Measurements from ENCODE around the gene TMEM259.

TMEM259 gene

DNA sequence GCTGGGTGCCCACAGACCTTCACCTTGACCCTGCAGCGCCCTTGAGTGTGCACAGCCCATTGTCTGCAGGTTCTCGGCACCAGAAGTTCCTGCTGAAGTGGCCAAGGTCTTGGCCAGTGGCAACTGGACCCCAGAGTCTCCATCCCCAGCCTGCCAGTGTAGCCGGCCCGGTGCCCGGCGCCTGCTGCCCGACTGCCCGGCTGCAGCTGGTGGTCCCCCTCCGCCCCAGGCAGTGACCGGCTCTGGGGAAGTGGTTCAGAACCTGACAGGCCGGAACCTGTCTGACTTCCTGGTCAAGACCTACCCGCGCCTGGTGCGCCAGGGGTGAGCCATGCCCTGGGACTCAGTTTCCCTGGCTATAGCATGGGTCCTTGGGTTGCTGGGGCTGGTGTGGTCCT is 34.1 kb upstream of the TMEM259 start:
- DNase-seq = no peak

DNA sequence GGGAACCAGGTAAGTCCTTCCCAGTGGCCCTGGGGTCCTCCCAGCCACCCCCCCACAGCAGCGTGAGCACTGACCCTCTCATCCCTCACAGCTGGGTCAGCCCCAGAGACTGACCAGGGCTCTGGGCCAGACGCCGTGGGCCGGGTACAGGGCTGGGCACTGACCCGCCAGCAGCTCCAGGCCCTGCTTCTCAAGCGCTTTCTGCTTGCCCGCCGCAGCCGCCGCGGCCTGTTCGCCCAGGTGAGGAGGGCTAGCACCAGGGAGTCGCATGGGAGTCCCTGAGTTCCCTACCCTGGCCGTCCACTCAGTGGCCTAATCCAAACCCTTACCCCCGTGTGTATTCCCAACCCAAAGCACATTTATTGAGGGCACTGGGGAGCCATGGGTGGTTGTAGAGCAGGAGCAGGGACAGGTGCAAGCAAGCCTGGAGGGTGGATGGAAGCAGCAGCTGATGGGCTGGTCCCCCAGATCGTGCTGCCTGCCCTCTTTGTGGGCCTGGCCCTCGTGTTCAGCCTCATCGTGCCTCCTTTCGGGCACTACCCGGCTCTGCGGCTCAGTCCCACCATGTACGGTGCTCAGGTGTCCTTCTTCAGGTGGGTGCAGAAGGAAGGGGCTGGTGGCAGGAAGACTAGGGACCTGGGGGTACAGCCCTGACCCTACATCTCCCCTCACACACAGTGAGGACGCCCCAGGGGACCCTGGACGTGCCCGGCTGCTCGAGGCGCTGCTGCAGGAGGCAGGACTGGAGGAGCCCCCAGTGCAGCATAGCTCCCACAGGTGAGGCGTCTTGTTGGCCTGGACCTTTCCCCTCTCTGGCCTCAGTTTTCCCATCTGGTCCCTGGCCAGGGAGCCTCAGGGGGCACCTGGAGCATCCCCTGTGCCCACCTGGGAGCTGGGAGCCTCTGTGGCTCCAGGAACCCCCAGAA is 33.4 kb upstream of the TMEM259 start:
- DNase-seq = no peak

- DNase-seq = no peak
Observed at GRCh38 chr19:1053176-1054101, 32.5 kb upstream of the TMEM259 start.

DNA sequence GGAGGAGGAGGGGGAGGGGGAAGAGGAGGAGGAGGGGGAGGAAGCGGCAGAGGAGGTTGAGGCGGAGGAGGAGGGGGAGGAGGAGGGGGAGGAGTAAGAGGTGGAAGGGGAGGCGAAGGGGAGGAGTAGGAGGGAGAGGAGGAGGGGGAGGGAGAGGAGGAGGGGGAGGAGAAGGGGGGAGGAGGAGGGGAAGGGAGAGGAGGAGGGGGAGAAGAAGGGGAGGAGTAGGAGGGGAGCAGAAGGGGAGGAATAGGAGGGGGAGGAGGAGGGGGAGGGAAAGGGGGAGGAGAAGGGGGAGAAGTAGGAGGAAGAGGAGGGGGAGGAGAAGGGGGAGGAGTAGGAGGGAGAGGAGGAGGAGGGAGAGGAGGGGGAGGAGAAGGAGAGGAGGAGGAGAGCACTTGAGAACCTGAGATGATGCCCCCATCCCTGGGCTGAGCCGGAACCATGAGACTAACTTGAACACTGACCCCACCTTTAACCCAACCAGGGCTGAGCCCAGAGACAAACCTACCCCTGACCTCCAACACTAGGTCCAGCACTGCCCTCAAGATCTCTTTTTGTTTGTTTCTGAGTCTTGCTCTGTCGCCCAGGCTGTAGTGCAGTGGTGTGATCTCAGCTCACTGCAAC is 31.5 kb upstream of the TMEM259 start:
- DNase-seq = no peak

GRCh38 chr19:1051791-1052190 is 30.9 kb upstream of the TMEM259 start:
- no peak for DNase-seq

DNA sequence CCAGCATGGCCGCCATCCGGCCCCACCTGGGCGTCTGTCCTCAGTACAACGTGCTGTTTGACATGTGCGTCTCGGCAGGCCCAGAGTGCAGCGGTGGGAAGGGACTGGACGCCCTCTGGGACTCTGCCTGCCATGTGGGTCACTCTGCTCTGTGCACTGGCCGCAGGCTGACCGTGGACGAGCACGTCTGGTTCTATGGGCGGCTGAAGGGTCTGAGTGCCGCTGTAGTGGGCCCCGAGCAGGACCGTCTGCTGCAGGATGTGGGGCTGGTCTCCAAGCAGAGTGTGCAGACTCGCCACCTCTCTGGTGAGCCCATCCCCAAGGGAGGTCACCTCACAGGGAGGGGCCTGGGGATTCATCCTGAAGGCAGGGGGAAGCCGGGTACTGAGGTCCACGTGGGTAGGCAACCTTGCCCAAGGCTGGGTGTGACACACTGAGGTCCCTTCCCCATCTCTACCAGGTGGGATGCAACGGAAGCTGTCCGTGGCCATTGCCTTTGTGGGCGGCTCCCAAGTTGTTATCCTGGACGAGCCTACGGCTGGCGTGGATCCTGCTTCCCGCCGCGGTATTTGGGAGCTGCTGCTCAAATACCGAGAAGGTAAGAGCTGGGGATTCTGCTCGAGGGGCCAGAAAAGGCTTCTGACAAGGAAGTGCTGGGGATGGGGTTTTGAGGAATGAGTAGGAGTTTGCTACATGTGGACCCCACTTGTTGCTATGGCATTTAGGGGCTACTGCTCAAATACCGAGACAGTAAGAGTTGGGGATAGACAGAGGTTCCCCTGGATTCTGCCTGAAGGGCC is 30.3 kb upstream of the TMEM259 start:
- no peak for DNase-seq

GRCh38 chr19:1049800-1050199 is 28.9 kb upstream of the TMEM259 start:
- DNase-seq = no peak

GRCh38 chr19:1049106-1049505 is 28.2 kb upstream of the TMEM259 start:
- DNase-seq = no peak

DNA sequence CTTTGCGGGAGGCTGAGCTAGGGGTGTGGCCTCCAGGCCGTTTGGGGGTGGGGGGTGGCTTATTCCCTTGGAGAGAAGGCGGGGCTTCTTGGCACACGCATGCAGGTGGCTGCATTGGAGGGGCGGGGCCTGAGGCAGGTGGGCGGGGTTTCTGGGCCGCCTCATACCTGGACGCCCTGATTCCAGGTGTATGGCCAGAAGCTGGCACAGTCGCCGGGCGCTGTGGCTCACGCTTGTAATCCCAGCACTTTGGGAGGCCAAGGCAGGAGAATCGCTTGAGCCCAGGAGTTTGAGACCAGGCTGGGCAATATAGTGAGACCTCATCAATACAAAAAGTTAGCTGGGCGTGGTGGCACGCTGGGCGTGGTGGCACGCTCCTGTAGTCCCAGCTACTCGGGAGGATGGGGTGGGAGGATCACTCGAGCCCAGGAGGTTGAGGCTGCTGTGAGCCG is 26.8 kb upstream of the TMEM259 start:
- no peak for DNase-seq

DNA sequence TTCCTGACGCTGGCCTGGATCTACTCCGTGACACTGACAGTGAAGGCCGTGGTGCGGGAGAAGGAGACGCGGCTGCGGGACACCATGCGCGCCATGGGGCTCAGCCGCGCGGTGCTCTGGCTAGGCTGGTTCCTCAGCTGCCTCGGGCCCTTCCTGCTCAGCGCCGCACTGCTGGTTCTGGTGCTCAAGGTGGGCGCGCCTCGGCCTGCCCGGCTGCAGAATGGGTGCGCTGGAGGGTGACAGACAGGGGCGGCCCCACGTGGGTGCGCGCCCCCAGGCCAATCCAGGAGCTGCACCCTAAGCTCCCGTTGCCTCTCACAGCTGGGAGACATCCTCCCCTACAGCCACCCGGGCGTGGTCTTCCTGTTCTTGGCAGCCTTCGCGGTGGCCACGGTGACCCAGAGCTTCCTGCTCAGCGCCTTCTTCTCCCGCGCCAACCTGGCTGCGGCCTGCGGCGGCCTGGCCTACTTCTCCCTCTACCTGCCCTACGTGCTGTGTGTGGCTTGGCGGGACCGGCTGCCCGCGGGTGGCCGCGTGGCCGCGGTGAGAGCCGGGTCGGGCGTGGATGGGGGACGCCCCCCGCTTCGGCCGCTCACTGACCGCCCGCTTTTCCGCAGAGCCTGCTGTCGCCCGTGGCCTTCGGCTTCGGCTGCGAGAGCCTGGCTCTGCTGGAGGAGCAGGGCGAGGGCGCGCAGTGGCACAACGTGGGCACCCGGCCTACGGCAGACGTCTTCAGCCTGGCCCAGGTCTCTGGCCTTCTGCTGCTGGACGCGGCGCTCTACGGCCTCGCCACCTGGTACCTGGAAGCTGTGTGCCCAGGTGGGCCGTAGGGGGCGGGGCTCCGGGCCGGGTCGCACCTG is 26.1 kb upstream of the TMEM259 start:
- no peak for DNase-seq

GRCh38 chr19:1046117-1046626 is 25.2 kb upstream of the TMEM259 start:
- DNase-seq = no peak

DNA sequence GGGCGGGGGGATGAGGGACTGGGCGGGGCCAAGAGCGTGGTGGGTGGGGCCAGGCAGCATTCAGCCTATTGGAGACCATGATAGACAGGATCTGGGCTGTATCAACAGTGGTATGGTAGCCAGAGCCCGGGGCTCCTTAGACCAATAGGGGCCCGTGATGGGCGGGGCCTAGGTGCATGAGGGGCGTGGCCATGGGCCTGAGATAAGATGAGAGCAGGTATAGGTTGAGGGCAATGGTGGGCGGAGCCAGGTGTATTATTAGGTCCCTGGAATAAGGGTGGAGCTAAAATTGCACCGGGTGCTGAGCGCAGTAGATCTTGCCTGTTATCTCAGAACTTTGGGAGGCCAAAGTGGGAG is 24.3 kb upstream of the TMEM259 start:
- DNase-seq = no peak

GRCh38 chr19:1042689-1043511 is 22.0 kb upstream of the TMEM259 start:
- DNase-seq = no peak

DNA sequence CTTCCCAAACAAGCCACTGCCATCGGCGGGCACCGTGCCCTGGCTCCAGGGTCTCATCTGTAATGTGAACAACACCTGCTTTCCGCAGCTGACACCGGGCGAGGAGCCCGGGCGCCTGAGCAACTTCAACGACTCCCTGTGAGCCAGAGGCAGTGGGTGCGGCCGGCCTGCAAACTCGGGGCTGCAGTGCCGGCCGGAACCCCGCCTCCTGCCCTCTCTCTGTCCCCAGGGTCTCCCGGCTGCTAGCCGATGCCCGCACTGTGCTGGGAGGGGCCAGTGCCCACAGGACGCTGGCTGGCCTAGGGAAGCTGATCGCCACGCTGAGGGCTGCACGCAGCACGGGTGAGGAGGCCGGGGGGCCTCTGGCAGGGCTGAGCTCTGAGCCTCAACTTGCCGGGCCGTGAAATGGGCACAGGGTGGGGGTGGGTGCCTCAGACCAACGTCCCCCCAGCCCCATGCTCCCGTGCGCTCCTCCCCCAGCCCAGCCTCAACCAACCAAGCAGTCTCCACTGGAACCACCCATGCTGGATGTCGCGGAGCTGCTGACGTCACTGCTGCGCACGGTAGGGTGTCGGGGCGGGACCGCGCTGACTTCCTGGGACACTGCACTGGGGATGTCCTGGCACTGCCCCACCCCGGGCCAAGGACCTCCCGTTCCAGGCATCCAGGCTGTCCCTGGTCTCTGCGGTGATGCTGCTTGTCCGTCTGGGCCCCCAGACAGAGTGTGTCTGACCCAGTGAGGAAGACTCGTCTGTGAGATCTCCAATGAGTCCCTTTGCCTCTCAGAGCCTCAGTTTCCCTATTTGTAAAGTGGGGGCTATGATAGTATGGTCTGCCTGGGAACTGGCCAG is 21.1 kb upstream of the TMEM259 start:
- DNase-seq = no peak

GRCh38 chr19:1041272-1041834 is 20.4 kb upstream of the TMEM259 start:
- DNase-seq = no peak

- peak; percentile 95 for DNase-seq
Observed at GRCh38 chr19:1040476-1041271, 19.8 kb upstream of the TMEM259 start.

- peak; percentile 96 for DNase-seq
Observed at GRCh38 chr19:1039646-1040475, 18.9 kb upstream of the TMEM259 start, which contains the start of gene ABCA7. Gene ABCA7, plus strand, starts transcription at chr19:1040107. Its CDS starts 1,255 bp downstream, at chr19:1041362.

Data from fibroblast of skin of back (primary cell).